ENCODE results near the gene TMEM219. TPM values are rescaled to one million over a fixed set of nuclear protein-coding genes. Genes with fewer than 3 reads are reported as not detected.

The TMEM219 gene
- total and polyA plus RNA-seq, 2 of the 8 experiments (the other 6 are each of a cell fraction or from before 2014, with no cell fraction given), result 60.2 to 116 TPM

GRCh38 chr16:30004424-30004776 is 42.5 kb downstream of the TMEM219 start:
- no peak overlapping the region for H2AK5ac ChIP-seq (ENCODE audit: low read depth, low read length)
- no peak overlapping the region for H3K18ac ChIP-seq (ENCODE audit: extremely low read depth, low read length)
- H2BK20ac ChIP-seq (ENCODE audit: low read length), result no peak overlapping the region
- H3K14ac ChIP-seq (ENCODE audit: insufficient read length), result no peak overlapping the region
- peaks cover 0 to 4% (median under 1%) of the 10 kb centered on the region in 4 experiments; a peak in 3 of 7 replicates for H3K27me3 ChIP-seq (replicated peaks in 1 of 4; ENCODE audit: control insufficient read depth in 3 of 4, extremely low read depth in 1 of 4, insufficient read depth in 3 of 4, low read length in 3 of 4)
- H3K27ac ChIP-seq (ENCODE audit: low read depth, low read length), result no peak overlapping the region
- H3K9ac ChIP-seq (replicated peaks in 1 of 4; ENCODE audit: extremely low read depth in 1 of 4, low read depth in 3 of 4, low read length in 3 of 4), result no peak overlapping the region
- H4K91ac ChIP-seq (replicated peaks; ENCODE audit: insufficient read length, low read length), result no peak overlapping the region
- no peaks in the 10 kb centered on the region for H3K9me3 ChIP-seq (ENCODE audit: insufficient read depth in 2 of 2, low read depth in 1 of 2, low read length in 1 of 2)
- no peak overlapping the region for H2BK12ac ChIP-seq (ENCODE audit: low read depth, low read length)
- no peak overlapping the region for H4K8ac ChIP-seq (ENCODE audit: extremely low read depth, insufficient read depth, low read length)
- H2BK5ac ChIP-seq (ENCODE audit: low read depth, low read length), result no peak overlapping the region
- H4K5ac ChIP-seq (ENCODE audit: insufficient read length, low read depth, low read length), result no peak overlapping the region
- no peak overlapping the region for H2BK15ac ChIP-seq (ENCODE audit: low read length)
- POLR2A ChIA-PET (ENCODE audit: partially characterized antibody), result interaction anchor here (0.6 to 4.9 kb wide), 9 partner anchors 9 to 191 kb away, joined by 3 to 34 read pairs (median 4); partner anchors contain the start of genes ASPHD1, HIRIP3 and INO80E
- H3K23ac ChIP-seq (ENCODE audit: insufficient read length), result no peak overlapping the region
- peaks cover 0 to 10% (median 6%) of the 10 kb centered on the region in 4 experiments; a peak in 6 of 8 replicates for H3K36me3 ChIP-seq (ENCODE audit: control insufficient read depth in 2 of 4, insufficient read depth in 4 of 4, low read length in 3 of 4)
- CTCF ChIA-PET (ENCODE audit: partially characterized antibody), result interaction anchor here (0.7 to 2.8 kb wide), 12 partner anchors 10 to 116 kb away, joined by 3 to 11 read pairs (median 6); partner anchors contain the start of gene C16orf92
- peaks cover 3 to 10% of the 10 kb centered on the region in 2 experiments for H4K20me1 ChIP-seq (replicated peaks in 1 of 2; ENCODE audit: control insufficient read depth in 1 of 2, insufficient read depth in 2 of 2, low read length in 2 of 2)
- H3K79me2 ChIP-seq (ENCODE audit: control insufficient read depth in 1 of 2, insufficient read depth in 2 of 2, low read length in 2 of 2), result no peaks in the 10 kb centered on the region
- H3K4me3 ChIP-seq (ENCODE audit: extremely low read depth in 1 of 4, insufficient read depth in 2 of 4, low read depth in 3 of 4, low read length in 4 of 4), result no peak overlapping the region
- H3K23me2 ChIP-seq (ENCODE audit: low read depth, low read length), result no peaks in the 10 kb centered on the region
- H3K4ac ChIP-seq (replicated peaks; ENCODE audit: insufficient read length, low read depth, low read length), result no peak overlapping the region
- H3K4me1 ChIP-seq (replicated peaks in 1 of 4; ENCODE audit: control insufficient read depth in 3 of 4, insufficient read depth in 4 of 4, low read length in 3 of 4), result peaks cover 0 to 15% (median 6%) of the 10 kb centered on the region in 4 experiments; a peak in 5 of 7 replicates
- FAIRE-seq (no peak), DNase-seq (ENCODE audit: low read depth in 1 of 2, low spot score in 2 of 2) (no peak)
- H3K56ac ChIP-seq (replicated peaks; ENCODE audit: insufficient read length, low read depth, low read length), result no peak overlapping the region
- 95% methylated on average over 18 of the region's 19 CpGs; no CpG with 5 or more reads in 1 of the 2 experiments for WGBS, 2 experiments (ENCODE audit: extremely low coverage in 1 of 2, insufficient coverage in 1 of 2, insufficient read length in 1 of 2, insufficient replicate concordance in 2 of 2, low coverage in 1 of 2, low lambda C conversion rate in 2 of 2, missing lambda C conversion rate in 1 of 2)
- no peak overlapping the region for H2AFZ ChIP-seq (ENCODE audit: low read length)
- no peak overlapping the region for H3K4me2 ChIP-seq (ENCODE audit: insufficient read depth in 1 of 2, low read depth in 2 of 2, low read length in 2 of 2)
- H2BK120ac ChIP-seq (replicated peaks; ENCODE audit: low read depth, low read length), result no peak overlapping the region
- H3K79me1 ChIP-seq (ENCODE audit: low read depth, low read length), result no peaks in the 10 kb centered on the region; the same call in 1 of the 2 replicates
- TF ChIP-seq POLR2AphosphoS5 (IDR thresholded peaks at IDR 0.05; ENCODE audit: low read depth, low read length) (no peak), SP2 (IDR thresholded peaks at IDR 0.05; ENCODE audit: low read length) (no peak), YY1 (IDR thresholded peaks at IDR 0.05; ENCODE audit: low read depth, low read length) (no peak), CBX5 (IDR thresholded peaks at IDR 0.05; ENCODE audit: low read depth, low read length) (no peak), MAFK (IDR thresholded peaks at IDR 0.05; ENCODE audit: low read depth, low read length) (no peak), SP4 (IDR thresholded peaks at IDR 0.05; ENCODE audit: low read length) (no peak), RAD21 (IDR thresholded peaks at IDR 0.05 in 1 of 2, conservative IDR thresholded peaks at IDR 0.05 in 1 of 2; ENCODE audit: low read depth in 2 of 2, low read length in 2 of 2) (no peak), KDM1A (IDR thresholded peaks at IDR 0.05; ENCODE audit: borderline replicate concordance, low read length) (no peak), TAF1 (IDR thresholded peaks at IDR 0.05; ENCODE audit: low read depth, low read length) (no peak), NRF1 (IDR thresholded peaks at IDR 0.05; ENCODE audit: low read depth, low read length) (no peak), KDM5A (IDR thresholded peaks at IDR 0.05; ENCODE audit: low read length) (no peak), CHD1 (IDR thresholded peaks at IDR 0.05; ENCODE audit: low read depth, low read length) (no peak), NANOG (IDR thresholded peaks at IDR 0.05; ENCODE audit: insufficient read depth, low read depth, low read length, poor library complexity, severe bottlenecking) (no peak), GTF2F1 (IDR thresholded peaks at IDR 0.05; ENCODE audit: borderline replicate concordance, low read depth, low read length) (no peak), EGR1 (IDR thresholded peaks at IDR 0.05; ENCODE audit: borderline replicate concordance, low read depth, low read length) (no peak)

Measured in H1 (cell line).